SJSA1 (cell line): ENCODE results near the gene RFPL3. TPM values are rescaled to one million over a fixed set of nuclear protein-coding genes. Genes with fewer than 3 reads are reported as not detected.
A peak's percentile ranks its signal among the peaks of the same experiment; 100 is the strongest.

Experiments
- DNase-seq, 2 experiments: peaks; one replicate each; pipeline ENCODE4 v3.0.0-alpha.2; 2015 to 2020; ENCODE audit warnings: low spot score in 2 of 2, low read depth in 1 of 2
- H3K27ac ChIP-seq: fragments of 250-450 bp; sonication (Bioruptor Pico); 2 replicates; pipeline ENCODE4 v1.5.1; 2020; ENCODE audit warnings: mild to moderate bottlenecking, moderate library complexity
- H3K27me3 ChIP-seq: fragments of 250-450 bp; sonication (Bioruptor Pico); replicated peaks from 2 replicates; pipeline ENCODE4 v1.5.1; 2020; ENCODE audit warnings: mild to moderate bottlenecking, moderate library complexity
- H3K36me3 ChIP-seq: fragments of 250-450 bp; sonication (Bioruptor Pico); 2 replicates; pipeline ENCODE4 v1.5.1; 2020; ENCODE audit warnings: mild to moderate bottlenecking
- H3K4me1 ChIP-seq: fragments of 250-450 bp; sonication (Bioruptor Pico); replicated peaks from 2 replicates; pipeline ENCODE4 v1.6.1; 2021; ENCODE audit warnings: mild to moderate bottlenecking
- H3K4me3 ChIP-seq: fragments of 250-450 bp; sonication (Bioruptor Pico); 2 replicates; pipeline ENCODE4 v1.5.1; 2020; ENCODE audit warnings: mild to moderate bottlenecking
- H3K9me3 ChIP-seq: fragments of 250-450 bp; sonication (Bioruptor Pico); replicated peaks from 2 replicates; pipeline ENCODE4 v1.5.1; 2020; ENCODE audit warnings: mild to moderate bottlenecking
- total RNA-seq: library from RNA; depleted of rRNA; stranded (reverse); fragments of >200 nt; shearing (Covaris generic); gene quantifications from 2 replicates; pipeline ENCODE4 v1.2.3, GENCODE V29; 2014

Gene RFPL3
- total RNA-seq, 1 experiment from 2014 or later, result not detected

- Histone ChIP-seq H3K9me3 (no peaks in the 10 kb centered on the region), H3K27me3 (no peaks in the 10 kb centered on the region), H3K4me1 (no peaks in the 10 kb centered on the region), H3K27ac (no peak overlapping the region), H3K4me3 (no peak overlapping the region), H3K36me3 (no peaks in the 10 kb centered on the region)
- peak in 1 of 2 experiments; percentile 42 for DNase-seq
These were observed 32.9 kb upstream of the RFPL3 start for GRCh38 chr22:32324505-32325415.

- H3K9me3 ChIP-seq, result no peaks in the 10 kb centered on the region
- peak in 1 of 2 experiments; percentile 34 for DNase-seq
- H3K27me3 ChIP-seq, result no peaks in the 10 kb centered on the region
- H3K36me3 ChIP-seq, result no peaks in the 10 kb centered on the region
- no peaks in the 10 kb centered on the region for H3K4me1 ChIP-seq
- H3K27ac ChIP-seq, result no peak overlapping the region
- no peak overlapping the region for H3K4me3 ChIP-seq
These were observed 32.3 kb upstream of the RFPL3 start for GRCh38 chr22:32325416-32325801.

- no peaks in the 10 kb centered on the region for H3K4me1 ChIP-seq
- H3K9me3 ChIP-seq, result no peaks in the 10 kb centered on the region
- no peaks in the 10 kb centered on the region for H3K36me3 ChIP-seq
- H3K27me3 ChIP-seq, result no peaks in the 10 kb centered on the region
- DNase-seq, result peak in 1 of 2 experiments; percentile 16
- no peak overlapping the region for H3K27ac ChIP-seq
- H3K4me3 ChIP-seq, result no peak overlapping the region
These were observed 31.8 kb upstream of the RFPL3 start for GRCh38 chr22:32325811-32326237.

- DNase-seq, result peak in 1 of 2 experiments; percentile 35
- H3K9me3 ChIP-seq, result no peaks in the 10 kb centered on the region
- H3K4me1 ChIP-seq, result no peaks in the 10 kb centered on the region
- no peak overlapping the region for H3K27ac ChIP-seq
- H3K4me3 ChIP-seq, result no peak overlapping the region
- no peaks in the 10 kb centered on the region for H3K36me3 ChIP-seq
- no peaks in the 10 kb centered on the region for H3K27me3 ChIP-seq
These were observed 31.0 kb upstream of the RFPL3 start for GRCh38 chr22:32326647-32327046.

GRCh38 chr22:32327066-32327465 is 30.6 kb upstream of the RFPL3 start:
- DNase-seq, result peak in 1 of 2 experiments; percentile 34
- no peaks in the 10 kb centered on the region for H3K4me1 ChIP-seq
- no peaks in the 10 kb centered on the region for H3K27me3 ChIP-seq
- no peaks in the 10 kb centered on the region for H3K36me3 ChIP-seq
- H3K27ac ChIP-seq, result no peak overlapping the region
- H3K9me3 ChIP-seq, result no peaks in the 10 kb centered on the region
- H3K4me3 ChIP-seq, result no peak overlapping the region

- DNase-seq, result peak in 1 of 2 experiments; percentile 25
- Histone ChIP-seq H3K36me3 (no peaks in the 10 kb centered on the region), H3K4me3 (no peak overlapping the region), H3K27ac (no peak overlapping the region), H3K9me3 (no peaks in the 10 kb centered on the region), H3K27me3 (no peaks in the 10 kb centered on the region), H3K4me1 (no peaks in the 10 kb centered on the region)
These were observed 30.0 kb upstream of the RFPL3 start for GRCh38 chr22:32327596-32328171.

GRCh38 chr22:32328306-32329201 is 29.1 kb upstream of the RFPL3 start:
- Histone ChIP-seq H3K27me3 (no peaks in the 10 kb centered on the region), H3K36me3 (no peaks in the 10 kb centered on the region), H3K4me3 (no peak overlapping the region), H3K9me3 (no peaks in the 10 kb centered on the region), H3K27ac (no peak overlapping the region), H3K4me1 (no peaks in the 10 kb centered on the region)
- peak in 1 of 2 experiments; percentile 23 for DNase-seq

GRCh38 chr22:32329202-32329645 is 28.4 kb upstream of the RFPL3 start:
- peak in 1 of 2 experiments; percentile 25 for DNase-seq
- Histone ChIP-seq H3K36me3 (no peaks in the 10 kb centered on the region), H3K27ac (no peak overlapping the region), H3K27me3 (no peaks in the 10 kb centered on the region), H3K9me3 (no peaks in the 10 kb centered on the region), H3K4me3 (no peak overlapping the region), H3K4me1 (no peaks in the 10 kb centered on the region)

GRCh38 chr22:32331236-32331917 is 26.3 kb upstream of the RFPL3 start:
- no peaks in the 10 kb centered on the region for H3K9me3 ChIP-seq
- no peaks in the 10 kb centered on the region for H3K36me3 ChIP-seq
- H3K27ac ChIP-seq, result no peak overlapping the region
- H3K4me3 ChIP-seq, result no peak overlapping the region
- no peaks in the 10 kb centered on the region for H3K27me3 ChIP-seq
- no peaks in the 10 kb centered on the region for H3K4me1 ChIP-seq
- DNase-seq, result peak in 1 of 2 experiments; percentile 31

- Histone ChIP-seq H3K4me3 (no peak overlapping the region), H3K27ac (no peak overlapping the region), H3K4me1 (no peaks in the 10 kb centered on the region)
These were observed 25.5 kb upstream of the RFPL3 start for GRCh38 chr22:32331918-32332725.

GRCh38 chr22:32333141-32333768 is 24.4 kb upstream of the RFPL3 start:
- no peak overlapping the region for H3K27ac ChIP-seq
- H3K36me3 ChIP-seq, result no peaks in the 10 kb centered on the region
- H3K4me3 ChIP-seq, result no peak overlapping the region
- DNase-seq, result peak in 1 of 2 experiments; percentile 31
- H3K9me3 ChIP-seq, result no peaks in the 10 kb centered on the region
- H3K27me3 ChIP-seq, result no peaks in the 10 kb centered on the region
- no peaks in the 10 kb centered on the region for H3K4me1 ChIP-seq

More at GRCh38 chr22:32331918-32332725, 25.5 kb upstream of the RFPL3 start:
- no peaks in the 10 kb centered on the region for H3K9me3 ChIP-seq
- H3K36me3 ChIP-seq, result no peaks in the 10 kb centered on the region
- H3K27me3 ChIP-seq, result no peaks in the 10 kb centered on the region
- peak in 1 of 2 experiments; percentile 42 for DNase-seq
